ENCODE measurements around the gene ADARB2. TPM values are rescaled to one million over a fixed set of nuclear protein-coding genes. Genes with fewer than 3 reads are reported as not detected.

ADARB2 gene
- total and polyA plus RNA-seq, 4 donors, result 0.55 to 0.70 (median 0.59) TPM; not detected in 1

GRCh38 chr10:1515780-1516491, 221.4 kb downstream of the ADARB2 start:
- H3K9ac ChIP-seq (ENCODE audit: low read depth in 1 of 2, low read length in 2 of 2), result no peak overlapping the region
- TF ChIP-seq FOXA1 (IDR thresholded peaks at IDR 0.05) (no peak), HNF4G (IDR thresholded peaks at IDR 0.05) (no peak), EGR1 (IDR thresholded peaks at IDR 0.05; ENCODE audit: low read depth in 2 of 2) (no peak), RXRA (IDR thresholded peaks at IDR 0.05) (no peak), GABPA (IDR thresholded peaks at IDR 0.05 in 1 of 2, conservative IDR thresholded peaks at IDR 0.05 in 1 of 2) (no peak), MAX (IDR thresholded peaks at IDR 0.05) (no peak), YY1 (IDR thresholded peaks at IDR 0.05) (no peak), RAD21 (IDR thresholded peaks at IDR 0.05) (no peak), HNF4A (conservative IDR thresholded peaks at IDR 0.05) (no peak)
- TF ChIP-seq, protein P1, sequence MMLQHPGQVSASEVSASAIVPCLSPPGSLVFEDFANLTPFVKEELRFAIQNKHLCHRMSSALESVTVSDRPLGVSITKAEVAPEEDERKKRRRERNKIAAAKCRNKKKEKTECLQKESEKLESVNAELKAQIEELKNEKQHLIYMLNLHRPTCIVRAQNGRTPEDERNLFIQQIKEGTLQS (IDR thresholded peaks at IDR 0.05), result no peak
- TF ChIP-seq, protein P2, sequence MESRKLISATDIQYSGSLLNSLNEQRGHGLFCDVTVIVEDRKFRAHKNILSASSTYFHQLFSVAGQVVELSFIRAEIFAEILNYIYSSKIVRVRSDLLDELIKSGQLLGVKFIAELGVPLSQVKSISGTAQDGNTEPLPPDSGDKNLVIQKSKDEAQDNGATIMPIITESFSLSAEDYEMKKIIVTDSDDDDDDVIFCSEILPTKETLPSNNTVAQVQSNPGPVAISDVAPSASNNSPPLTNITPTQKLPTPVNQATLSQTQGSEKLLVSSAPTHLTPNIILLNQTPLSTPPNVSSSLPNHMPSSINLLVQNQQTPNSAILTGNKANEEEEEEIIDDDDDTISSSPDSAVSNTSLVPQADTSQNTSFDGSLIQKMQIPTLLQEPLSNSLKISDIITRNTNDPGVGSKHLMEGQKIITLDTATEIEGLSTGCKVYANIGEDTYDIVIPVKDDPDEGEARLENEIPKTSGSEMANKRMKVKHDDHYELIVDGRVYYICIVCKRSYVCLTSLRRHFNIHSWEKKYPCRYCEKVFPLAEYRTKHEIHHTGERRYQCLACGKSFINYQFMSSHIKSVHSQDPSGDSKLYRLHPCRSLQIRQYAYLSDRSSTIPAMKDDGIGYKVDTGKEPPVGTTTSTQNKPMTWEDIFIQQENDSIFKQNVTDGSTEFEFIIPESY (IDR thresholded peaks at IDR 0.05), result no peak
- H3K36me3 ChIP-seq (ENCODE audit: control insufficient read depth in 4 of 4, insufficient read depth in 3 of 4, low read depth in 1 of 4, low read length in 3 of 4), result no peaks in the 10 kb centered on the region
- no peaks in the 10 kb centered on the region for H3K27me3 ChIP-seq (ENCODE audit: control insufficient read depth in 4 of 4, insufficient read depth in 4 of 4, low read length in 3 of 4)
- no peak for DNase-seq (ENCODE audit: low spot score)
- H3K4me3 ChIP-seq (ENCODE audit: low read depth in 1 of 3, low read length in 3 of 3), result no peak overlapping the region
- no peak overlapping the region for H3K27ac ChIP-seq (ENCODE audit: low read depth in 1 of 2, low read length in 2 of 2)
- 80% methylated on average over 18 of the region's 18 CpGs for WGBS
- H3K9me3 ChIP-seq (ENCODE audit: control insufficient read depth in 4 of 4, low read length in 3 of 4), result peaks cover 0 to 8% (median under 1%) of the 10 kb centered on the region in 4 donors
- H3K4me1 ChIP-seq (ENCODE audit: control insufficient read depth in 4 of 4, insufficient read depth in 4 of 4, low read length in 3 of 4), result no peaks in the 10 kb centered on the region

- TF ChIP-seq EGR1 (IDR thresholded peaks at IDR 0.05; ENCODE audit: low read depth in 2 of 2) (no peak), FOXA2 (IDR thresholded peaks at IDR 0.05) (no peak), GABPA (IDR thresholded peaks at IDR 0.05 in 1 of 2, conservative IDR thresholded peaks at IDR 0.05 in 1 of 2) (no peak), JUND (IDR thresholded peaks at IDR 0.05) (no peak), CTCF (IDR thresholded peaks at IDR 0.05; ENCODE audit: low read depth, low read length, missing input control) (no peak), RAD21 (IDR thresholded peaks at IDR 0.05) (no peak), HNF4A (conservative IDR thresholded peaks at IDR 0.05) (no peak), SP1 (IDR thresholded peaks at IDR 0.05) (no peak), FOXA1 (IDR thresholded peaks at IDR 0.05) (no peak), MAX (IDR thresholded peaks at IDR 0.05) (no peak), NR2F2 (IDR thresholded peaks at IDR 0.05) (no peak)
- TF ChIP-seq, protein P1 (IDR thresholded peaks at IDR 0.05), result no peak
- TF ChIP-seq, protein P3, sequence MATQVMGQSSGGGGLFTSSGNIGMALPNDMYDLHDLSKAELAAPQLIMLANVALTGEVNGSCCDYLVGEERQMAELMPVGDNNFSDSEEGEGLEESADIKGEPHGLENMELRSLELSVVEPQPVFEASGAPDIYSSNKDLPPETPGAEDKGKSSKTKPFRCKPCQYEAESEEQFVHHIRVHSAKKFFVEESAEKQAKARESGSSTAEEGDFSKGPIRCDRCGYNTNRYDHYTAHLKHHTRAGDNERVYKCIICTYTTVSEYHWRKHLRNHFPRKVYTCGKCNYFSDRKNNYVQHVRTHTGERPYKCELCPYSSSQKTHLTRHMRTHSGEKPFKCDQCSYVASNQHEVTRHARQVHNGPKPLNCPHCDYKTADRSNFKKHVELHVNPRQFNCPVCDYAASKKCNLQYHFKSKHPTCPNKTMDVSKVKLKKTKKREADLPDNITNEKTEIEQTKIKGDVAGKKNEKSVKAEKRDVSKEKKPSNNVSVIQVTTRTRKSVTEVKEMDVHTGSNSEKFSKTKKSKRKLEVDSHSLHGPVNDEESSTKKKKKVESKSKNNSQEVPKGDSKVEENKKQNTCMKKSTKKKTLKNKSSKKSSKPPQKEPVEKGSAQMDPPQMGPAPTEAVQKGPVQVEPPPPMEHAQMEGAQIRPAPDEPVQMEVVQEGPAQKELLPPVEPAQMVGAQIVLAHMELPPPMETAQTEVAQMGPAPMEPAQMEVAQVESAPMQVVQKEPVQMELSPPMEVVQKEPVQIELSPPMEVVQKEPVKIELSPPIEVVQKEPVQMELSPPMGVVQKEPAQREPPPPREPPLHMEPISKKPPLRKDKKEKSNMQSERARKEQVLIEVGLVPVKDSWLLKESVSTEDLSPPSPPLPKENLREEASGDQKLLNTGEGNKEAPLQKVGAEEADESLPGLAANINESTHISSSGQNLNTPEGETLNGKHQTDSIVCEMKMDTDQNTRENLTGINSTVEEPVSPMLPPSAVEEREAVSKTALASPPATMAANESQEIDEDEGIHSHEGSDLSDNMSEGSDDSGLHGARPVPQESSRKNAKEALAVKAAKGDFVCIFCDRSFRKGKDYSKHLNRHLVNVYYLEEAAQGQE (IDR thresholded peaks at IDR 0.05), result no peak
- TF ChIP-seq, protein P2 (IDR thresholded peaks at IDR 0.05), result no peak
- Histone ChIP-seq H3K27me3 (ENCODE audit: control insufficient read depth in 4 of 4, insufficient read depth in 4 of 4, low read length in 3 of 4) (no peaks in the 10 kb centered on the region), H3K36me3 (ENCODE audit: control insufficient read depth in 4 of 4, insufficient read depth in 3 of 4, low read depth in 1 of 4, low read length in 3 of 4) (no peaks in the 10 kb centered on the region), H3K9me3 (ENCODE audit: control insufficient read depth in 4 of 4, low read length in 3 of 4) (peaks cover 0 to 8% (median under 1%) of the 10 kb centered on the region in 4 donors), H3K27ac (ENCODE audit: low read depth in 1 of 2, low read length in 2 of 2) (no peak overlapping the region), H3K9ac (ENCODE audit: low read depth in 1 of 2, low read length in 2 of 2) (no peak overlapping the region), H3K4me3 (ENCODE audit: low read depth in 1 of 3, low read length in 3 of 3) (no peak overlapping the region), H3K4me1 (ENCODE audit: control insufficient read depth in 4 of 4, insufficient read depth in 4 of 4, low read length in 3 of 4) (no peaks in the 10 kb centered on the region)
- no peak for DNase-seq (ENCODE audit: low spot score)
- 88% methylated on average over 14 of the region's 14 CpGs for WGBS
Observed at GRCh38 chr10:1515121-1515779, 222.1 kb downstream of the ADARB2 start.
